PFSK-1 (cell line): ENCODE results near the gene SLC10A4.

Source experiments
- FOXP2 ChIP-seq: optimal IDR thresholded peaks from 2 replicates; pipeline ENCODE3; 2011; ENCODE audit warnings: borderline replicate concordance, control low read depth, inconsistent platforms; ENCODE audit not compliant: insufficient read depth; ENCODE audit errors: extremely low read length, extremely low read depth
- POLR2AphosphoS5 ChIP-seq: IDR thresholded peaks from 2 replicates; pipeline ENCODE4 v1.6.1; 2012; ENCODE audit warnings: low read depth, mild to moderate bottlenecking, control low read depth, low read length, moderate library complexity
- REST ChIP-seq, 2 experiments: IDR thresholded peaks; 2 replicates each; pipeline versions ENCODE4 v1.6.1 to v1.8.0; 2011 to 2012; ENCODE audit warnings: low read depth in 2 of 2, low read length in 2 of 2, control low read depth in 1 of 2, inconsistent platforms in 1 of 2, mild to moderate bottlenecking in 1 of 2, moderate library complexity in 1 of 2; ENCODE audit not compliant: insufficient read depth in 1 of 2
- SIN3A ChIP-seq: IDR thresholded peaks from 2 replicates; pipeline ENCODE4 v1.6.1; 2012; ENCODE audit warnings: mild to moderate bottlenecking, low read length, moderate library complexity, borderline replicate concordance; ENCODE audit not compliant: insufficient read depth
- TAF1 ChIP-seq: IDR thresholded peaks from 2 replicates; pipeline ENCODE4 v1.6.1; 2012; ENCODE audit warnings: low read length, control low read depth, borderline replicate concordance; ENCODE audit not compliant: insufficient read depth

SLC10A4 gene

GRCh38 chr4:48506716-48507115, 23.6 kb downstream of the SLC10A4 start:
- TF ChIP-seq REST (IDR thresholded peaks at IDR 0.05; ENCODE audit: insufficient read depth in 1 of 2, low read depth in 2 of 2, low read length in 2 of 2) = no peak
- no peak for TF ChIP-seq SIN3A
- no peak for TF ChIP-seq TAF1
- TF ChIP-seq FOXP2 = no peak
- TF ChIP-seq POLR2AphosphoS5 = no peak

- TF ChIP-seq FOXP2 (no peak), POLR2AphosphoS5 (no peak), REST (IDR thresholded peaks at IDR 0.05; ENCODE audit: insufficient read depth in 1 of 2, low read depth in 2 of 2, low read length in 2 of 2) (no peak), SIN3A (no peak), TAF1 (no peak)
Observed at GRCh38 chr4:48509543-48509942, 26.4 kb downstream of the SLC10A4 start.

- TF ChIP-seq SIN3A (no peak), FOXP2 (no peak), REST (IDR thresholded peaks at IDR 0.05; ENCODE audit: insufficient read depth in 1 of 2, low read depth in 2 of 2, low read length in 2 of 2) (no peak), POLR2AphosphoS5 (no peak), TAF1 (no peak)
Observed at GRCh38 chr4:48518143-48518542, 35.0 kb downstream of the SLC10A4 start.

- TF ChIP-seq REST (IDR thresholded peaks at IDR 0.05; ENCODE audit: insufficient read depth in 1 of 2, low read depth in 2 of 2, low read length in 2 of 2) (no peak), TAF1 (no peak), SIN3A (no peak), FOXP2 (no peak), POLR2AphosphoS5 (no peak)
Observed at GRCh38 chr4:48526406-48526805, 43.3 kb downstream of the SLC10A4 start.

- TF ChIP-seq SIN3A = no peak
- TF ChIP-seq POLR2AphosphoS5 = no peak
- no peak for TF ChIP-seq TAF1
- no peak for TF ChIP-seq FOXP2
- TF ChIP-seq REST (IDR thresholded peaks at IDR 0.05; ENCODE audit: insufficient read depth in 1 of 2, low read depth in 2 of 2, low read length in 2 of 2) = no peak
Observed at GRCh38 chr4:48538358-48538757, 55.2 kb downstream of the SLC10A4 start.
